Fibroblast of lung (primary cell): ENCODE measurements around the gene URB2. TPM values are rescaled to one million over a fixed set of nuclear protein-coding genes. Genes with fewer than 3 reads are reported as not detected.

ENCODE experiments used
- DNase-seq, 2 donors: peaks; one replicate each; pipeline versions ENCODE4 v3.0.0 to v3.0.0-alpha.2; 2010; ENCODE audit warnings: low read depth in 2 of 2
- H2AFZ ChIP-seq: 2 replicates; pipeline ENCODE4 v1.5.1; 2012; ENCODE audit warnings: low read length, control low read depth, inconsistent platforms
- H3K27ac ChIP-seq: 2 replicates; pipeline ENCODE4 v1.5.1; 2011; ENCODE audit warnings: low read length, control low read depth; ENCODE audit not compliant: insufficient read depth
- H3K27me3 ChIP-seq: 2 replicates; pipeline ENCODE4 v1.5.1; 2011; ENCODE audit warnings: mild to moderate bottlenecking, low read length; ENCODE audit not compliant: control insufficient read depth, insufficient read depth
- H3K36me3 ChIP-seq: 2 replicates; pipeline ENCODE4 v1.5.1; 2011; ENCODE audit warnings: low read length; ENCODE audit not compliant: control insufficient read depth, insufficient read depth
- H3K4me1 ChIP-seq: 2 replicates; pipeline ENCODE4 v1.5.1; 2011; ENCODE audit warnings: low read length; ENCODE audit not compliant: control insufficient read depth, insufficient read depth; ENCODE audit errors: extremely low read depth
- H3K4me2 ChIP-seq: 2 replicates; pipeline ENCODE4 v1.5.1; 2011; ENCODE audit warnings: low read length, control low read depth; ENCODE audit not compliant: insufficient read depth; ENCODE audit errors: extremely low read depth
- H3K4me3 ChIP-seq, 4 experiments: fragments of 200-600 bp in 1 of 4; sonication (generic) in 1 of 4; replicated peaks in 1 of 4; 2 replicates each; pipeline ENCODE4 v1.5.1; 2011 to 2016; ENCODE audit warnings: low read length in 4 of 4, low read depth in 3 of 4, mild to moderate bottlenecking in 3 of 4, control low read depth in 2 of 4, inconsistent platforms in 1 of 4, mixed read lengths in 1 of 4; ENCODE audit not compliant: insufficient read depth in 1 of 4; ENCODE audit errors: control extremely low read depth in 1 of 4
- H3K79me2 ChIP-seq: 2 replicates; pipeline ENCODE4 v1.5.1; 2012; ENCODE audit warnings: mild to moderate bottlenecking, low read length, inconsistent platforms; ENCODE audit not compliant: control insufficient read depth, insufficient read depth
- H3K9ac ChIP-seq: 2 replicates; pipeline ENCODE4 v1.5.1; 2011; ENCODE audit warnings: mild to moderate bottlenecking, low read length, control low read depth; ENCODE audit not compliant: insufficient read depth
- H3K9me3 ChIP-seq: 2 replicates; pipeline ENCODE4 v1.5.1; 2012; ENCODE audit warnings: low read depth, low read length; ENCODE audit not compliant: control insufficient read depth, insufficient read depth
- H4K20me1 ChIP-seq: 2 replicates; pipeline ENCODE4 v1.5.1; 2011; ENCODE audit warnings: low read length; ENCODE audit not compliant: control insufficient read depth, insufficient read depth; ENCODE audit errors: extremely low read depth
- CTCF ChIP-seq, 2 donors: IDR thresholded peaks in 1 of 2; conservative IDR thresholded peaks in 1 of 2; 1 replicate in 1 of 2; 2 replicates in 1 of 2; pipeline ENCODE4 v1.5.1; 2011 to 2012; ENCODE audit warnings: low read length in 2 of 2, control low read depth in 1 of 2, inconsistent platforms in 1 of 2, low read depth in 1 of 2, mild to moderate bottlenecking in 1 of 2
- EZH2 ChIP-seq: IDR thresholded peaks from 2 replicates; pipeline ENCODE4 v1.5.1; 2012; ENCODE audit warnings: low read length, control low read depth, mild to moderate bottlenecking; ENCODE audit errors: missing control alignments
- polyA plus RNA-seq, 2 donors: library from polyadenylated mRNA; depleted of rRNA in 1 of 2; stranded (reverse) in 1 of 2; unstranded in 1 of 2; fragments of >200 nt; gene quantifications; 2 replicates each; pipeline ENCODE4 v1.2.1, GENCODE V29; 2011 to 2012; ENCODE audit warnings: missing spikeins in 1 of 2
- total RNA-seq: library from RNA; depleted of rRNA; stranded (reverse); fragments of >200 nt; gene quantifications from 2 replicates; pipeline ENCODE4 v1.2.1, GENCODE V29; 2014

URB2 gene
- total and polyA plus RNA-seq, 2 donors (not counting 1 experiment from before 2014, with no cell fraction given): 5.2 to 8.8 TPM

- H3K9ac ChIP-seq: no peak overlapping the region
- H3K27me3 ChIP-seq: no peaks in the 10 kb centered on the region
- H3K4me1 ChIP-seq: no peaks in the 10 kb centered on the region
- no peak overlapping the region for H3K4me3 ChIP-seq
- DNase-seq: no peak
- TF ChIP-seq CTCF (conservative IDR thresholded peaks at IDR 0.05 in 1 of 2, IDR thresholded peaks at IDR 0.05 in 1 of 2; ENCODE audit: low read depth in 1 of 2, low read length in 2 of 2) (no peak), EZH2 (no peak)
- no peaks in the 10 kb centered on the region for H3K79me2 ChIP-seq
- no peak overlapping the region for H3K4me2 ChIP-seq
- no peak overlapping the region for H3K27ac ChIP-seq
- no peak overlapping the region for H2AFZ ChIP-seq
- H3K36me3 ChIP-seq: no peaks in the 10 kb centered on the region
- H3K9me3 ChIP-seq: no peaks in the 10 kb centered on the region
- H4K20me1 ChIP-seq: no peaks in the 10 kb centered on the region
Measured at GRCh38 chr1:229689273-229689672, 63.2 kb downstream of the URB2 start.

DNA sequence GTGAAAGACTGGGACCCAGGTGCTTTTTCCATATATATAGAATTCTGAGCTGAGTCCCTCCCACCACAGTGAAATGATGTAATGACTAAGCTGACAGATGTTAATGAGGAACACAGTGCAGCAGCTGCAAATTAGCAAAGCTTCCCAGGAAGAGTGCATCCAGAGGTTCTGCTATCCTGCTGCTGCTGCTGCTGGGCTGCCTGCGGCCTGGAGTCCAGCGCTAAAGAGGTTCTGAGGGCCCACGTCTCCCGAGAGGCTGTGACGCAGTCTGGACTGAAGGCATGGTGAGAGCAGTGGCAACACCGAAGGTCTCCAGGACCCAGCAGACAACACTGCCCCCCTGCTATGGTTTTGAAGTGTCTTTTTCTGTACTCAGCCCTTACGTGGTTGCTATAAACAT lies 63.9 kb downstream of the URB2 start:
- Histone ChIP-seq H4K20me1 (no peaks in the 10 kb centered on the region), H3K79me2 (no peaks in the 10 kb centered on the region), H3K9me3 (no peaks in the 10 kb centered on the region), H3K4me3 (no peak overlapping the region), H3K9ac (no peak overlapping the region), H3K36me3 (no peaks in the 10 kb centered on the region), H3K27me3 (no peaks in the 10 kb centered on the region), H2AFZ (no peak overlapping the region), H3K4me1 (no peaks in the 10 kb centered on the region), H3K27ac (no peak overlapping the region), H3K4me2 (no peak overlapping the region)
- DNase-seq: no peak
- TF ChIP-seq CTCF (conservative IDR thresholded peaks at IDR 0.05 in 1 of 2, IDR thresholded peaks at IDR 0.05 in 1 of 2; ENCODE audit: low read depth in 1 of 2, low read length in 2 of 2): no peak
- no peak for TF ChIP-seq EZH2

DNA sequence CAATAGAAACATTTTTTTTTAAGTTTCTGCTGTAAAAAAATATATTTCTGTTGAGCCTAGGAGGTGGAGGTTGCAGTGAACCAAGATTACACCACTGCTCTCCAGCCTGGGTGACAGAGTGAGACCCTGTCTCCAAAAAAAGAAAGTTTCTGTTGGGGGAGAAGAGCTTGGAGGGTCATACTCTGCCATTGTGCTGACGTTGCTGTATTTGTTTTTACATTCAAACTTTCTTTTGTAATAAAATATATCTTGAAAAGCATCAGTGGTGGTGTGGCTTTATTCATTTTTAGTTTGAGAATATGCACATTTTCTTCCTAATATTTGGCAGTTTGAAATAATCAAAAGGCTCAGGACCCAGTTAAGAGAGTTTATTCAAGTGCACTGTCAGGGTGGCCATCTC lies 64.6 kb downstream of the URB2 start:
- TF ChIP-seq EZH2: no peak
- no peak for TF ChIP-seq CTCF (conservative IDR thresholded peaks at IDR 0.05 in 1 of 2, IDR thresholded peaks at IDR 0.05 in 1 of 2; ENCODE audit: low read depth in 1 of 2, low read length in 2 of 2)
- Histone ChIP-seq H3K79me2 (no peaks in the 10 kb centered on the region), H3K9me3 (no peaks in the 10 kb centered on the region), H3K9ac (no peak overlapping the region), H2AFZ (no peak overlapping the region), H3K4me2 (no peak overlapping the region), H4K20me1 (no peaks in the 10 kb centered on the region), H3K4me1 (no peaks in the 10 kb centered on the region), H3K36me3 (no peaks in the 10 kb centered on the region), H3K27ac (no peak overlapping the region), H3K4me3 (no peak overlapping the region), H3K27me3 (no peaks in the 10 kb centered on the region)
- no peak for DNase-seq
